ENCODE measurements around the gene JAK1.

JAK1 gene

GRCh38 chr1:64908575-64908974 lies 57.8 kb downstream of the JAK1 start:
- DNase-seq (ENCODE audit: low read depth) = no peak
- TF ChIP-seq, protein P1, sequence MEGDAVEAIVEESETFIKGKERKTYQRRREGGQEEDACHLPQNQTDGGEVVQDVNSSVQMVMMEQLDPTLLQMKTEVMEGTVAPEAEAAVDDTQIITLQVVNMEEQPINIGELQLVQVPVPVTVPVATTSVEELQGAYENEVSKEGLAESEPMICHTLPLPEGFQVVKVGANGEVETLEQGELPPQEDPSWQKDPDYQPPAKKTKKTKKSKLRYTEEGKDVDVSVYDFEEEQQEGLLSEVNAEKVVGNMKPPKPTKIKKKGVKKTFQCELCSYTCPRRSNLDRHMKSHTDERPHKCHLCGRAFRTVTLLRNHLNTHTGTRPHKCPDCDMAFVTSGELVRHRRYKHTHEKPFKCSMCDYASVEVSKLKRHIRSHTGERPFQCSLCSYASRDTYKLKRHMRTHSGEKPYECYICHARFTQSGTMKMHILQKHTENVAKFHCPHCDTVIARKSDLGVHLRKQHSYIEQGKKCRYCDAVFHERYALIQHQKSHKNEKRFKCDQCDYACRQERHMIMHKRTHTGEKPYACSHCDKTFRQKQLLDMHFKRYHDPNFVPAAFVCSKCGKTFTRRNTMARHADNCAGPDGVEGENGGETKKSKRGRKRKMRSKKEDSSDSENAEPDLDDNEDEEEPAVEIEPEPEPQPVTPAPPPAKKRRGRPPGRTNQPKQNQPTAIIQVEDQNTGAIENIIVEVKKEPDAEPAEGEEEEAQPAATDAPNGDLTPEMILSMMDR (conservative IDR thresholded peaks at IDR 0.05; ENCODE audit: control insufficient read depth, insufficient read depth, low read depth, low read length) = no peak
- no peak overlapping the region for H3K4me3 ChIP-seq (ENCODE audit: control insufficient read depth, low read depth, low read length)

GRCh38 chr1:64906447-64906846 lies 59.9 kb downstream of the JAK1 start:
- peak; percentile 37 for DNase-seq (ENCODE audit: low read depth)
- H3K4me3 ChIP-seq (ENCODE audit: control insufficient read depth, low read depth, low read length) = no peak overlapping the region
- TF ChIP-seq, protein P1 (conservative IDR thresholded peaks at IDR 0.05; ENCODE audit: control insufficient read depth, insufficient read depth, low read depth, low read length) = no peak

DNA sequence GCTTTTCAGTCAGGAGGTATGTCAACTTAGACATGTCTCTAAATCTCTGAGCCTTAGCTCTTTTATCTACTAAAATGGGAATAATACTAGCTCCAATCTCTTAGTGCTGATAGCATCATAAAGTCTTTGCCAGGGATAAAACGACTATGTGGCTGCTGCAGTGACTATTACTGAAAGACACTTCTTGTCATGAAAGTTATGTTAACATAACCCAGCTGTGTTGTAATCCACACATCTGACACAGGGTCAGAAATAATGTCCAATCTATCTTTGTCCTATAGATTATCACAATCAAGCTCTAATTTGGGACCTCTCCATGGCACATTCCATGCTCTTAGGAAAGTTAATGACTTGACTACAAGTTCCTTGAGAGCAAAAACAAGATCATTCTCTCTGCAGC lies 62.8 kb downstream of the JAK1 start:
- TF ChIP-seq, protein P1 (conservative IDR thresholded peaks at IDR 0.05; ENCODE audit: control insufficient read depth, insufficient read depth, low read depth, low read length) = no peak
- H3K4me3 ChIP-seq (ENCODE audit: control insufficient read depth, low read depth, low read length) = no peak overlapping the region
- no peak for DNase-seq (ENCODE audit: low read depth)

- TF ChIP-seq, protein P1 (conservative IDR thresholded peaks at IDR 0.05; ENCODE audit: control insufficient read depth, insufficient read depth, low read depth, low read length) = no peak
- H3K4me3 ChIP-seq (ENCODE audit: control insufficient read depth, low read depth, low read length) = no peak overlapping the region
- no peak for DNase-seq (ENCODE audit: low read depth)
Measured at GRCh38 chr1:64901663-64902062, 64.7 kb downstream of the JAK1 start.

DNA sequence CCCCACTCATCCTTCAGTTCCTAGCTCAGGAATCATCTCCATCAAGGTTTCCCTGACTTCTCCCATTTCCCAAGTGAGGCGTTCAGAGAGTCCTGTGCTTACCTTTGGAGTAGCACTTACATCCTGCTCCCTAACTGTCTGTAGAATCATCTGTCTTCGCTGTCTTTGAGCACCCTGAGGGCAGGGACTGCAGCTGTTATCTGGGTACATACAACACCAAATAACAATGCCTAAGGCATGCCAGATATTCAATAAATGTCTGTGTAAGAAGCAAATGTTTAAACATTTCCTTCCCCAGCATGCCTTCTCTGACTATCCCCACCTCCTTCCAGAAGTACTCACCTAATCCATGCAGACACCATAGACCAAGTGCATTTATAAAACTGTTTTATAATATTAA lies 65.4 kb downstream of the JAK1 start:
- DNase-seq (ENCODE audit: low read depth) = no peak
- H3K4me3 ChIP-seq (ENCODE audit: control insufficient read depth, low read depth, low read length) = no peak overlapping the region
- TF ChIP-seq, protein P1 (conservative IDR thresholded peaks at IDR 0.05; ENCODE audit: control insufficient read depth, insufficient read depth, low read depth, low read length) = no peak

DNA sequence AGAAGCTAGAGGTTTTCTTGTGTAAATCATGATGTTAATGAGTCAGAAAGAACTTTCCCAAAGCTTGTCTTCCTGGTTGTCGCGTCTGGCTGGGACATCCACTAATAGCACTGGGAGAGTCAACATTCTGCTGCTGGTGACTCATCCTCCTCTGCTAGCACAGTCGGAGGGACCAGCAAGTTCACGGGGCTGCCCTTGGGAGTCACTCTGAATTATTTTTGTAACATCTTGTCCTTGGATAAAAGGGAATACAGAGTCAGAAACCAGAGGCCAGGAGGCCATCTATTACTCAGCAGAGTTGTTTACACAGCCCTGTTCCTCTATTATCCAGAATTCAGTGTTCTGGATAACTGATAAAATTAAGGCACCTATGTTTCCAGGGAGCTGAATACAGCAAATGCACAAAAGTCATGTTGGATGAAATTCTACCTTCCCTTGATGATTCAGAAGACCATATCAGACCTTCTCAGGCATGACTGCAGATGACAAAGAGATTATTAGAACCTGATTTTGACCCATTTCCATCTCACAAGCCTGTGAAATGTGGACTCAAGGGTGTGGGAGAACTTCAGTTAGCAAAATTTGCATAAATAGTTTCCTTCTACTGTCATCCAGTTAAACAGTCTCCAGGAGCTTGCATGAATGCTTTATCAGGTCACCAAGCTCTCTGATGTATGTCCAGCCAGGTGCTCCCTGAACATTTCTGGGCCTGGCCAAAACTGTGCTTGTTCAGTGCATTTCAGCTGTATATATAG lies 68.1 kb downstream of the JAK1 start:
- TF ChIP-seq, protein P1 (conservative IDR thresholded peaks at IDR 0.05; ENCODE audit: control insufficient read depth, insufficient read depth, low read depth, low read length) = no peak
- H3K4me3 ChIP-seq (ENCODE audit: control insufficient read depth, low read depth, low read length) = no peak overlapping the region
- peak; percentile 99 for DNase-seq (ENCODE audit: low read depth)
